Activated CD8-positive, alpha-beta memory T cell treated with anti-CD3 and anti-CD28 coated beads, Interleukin-2, amount 50 U/mL, for 24 hours (primary cell): Measurements from ENCODE around the gene RALGAPA2.

Source experiments
- DNase-seq: peaks from one replicate; pipeline ENCODE4 v3.0.0-alpha.2; 2020; ENCODE audit errors: extremely low read depth

RALGAPA2 gene

GRCh38 chr20:20683481-20684321 lies 28.7 kb downstream of the RALGAPA2 start:
- no peak for DNase-seq

- DNase-seq: no peak
Measured at GRCh38 chr20:20683020-20683419, 29.4 kb downstream of the RALGAPA2 start.

- no peak for DNase-seq
Measured at GRCh38 chr20:20680991-20681508, 31.4 kb downstream of the RALGAPA2 start.

DNA sequence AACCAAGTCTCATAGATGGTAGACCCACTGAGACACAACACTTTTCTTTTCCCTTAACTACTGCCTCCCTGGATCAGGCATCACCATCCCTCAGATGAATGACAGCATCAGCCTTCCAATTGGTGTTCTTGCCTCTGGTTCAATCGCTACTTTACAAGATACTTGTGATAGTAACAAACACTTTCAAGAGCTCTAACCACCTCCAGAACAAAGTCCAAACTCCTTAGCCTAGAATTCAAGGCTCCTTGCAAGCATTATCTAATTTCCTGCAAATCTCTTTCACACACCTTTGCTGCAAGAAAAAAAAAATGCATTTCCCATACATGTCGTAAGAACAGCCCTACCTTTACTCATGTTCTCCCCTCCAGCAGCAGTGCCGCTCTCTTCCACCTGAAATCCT lies 33.1 kb downstream of the RALGAPA2 start:
- DNase-seq: no peak

DNA sequence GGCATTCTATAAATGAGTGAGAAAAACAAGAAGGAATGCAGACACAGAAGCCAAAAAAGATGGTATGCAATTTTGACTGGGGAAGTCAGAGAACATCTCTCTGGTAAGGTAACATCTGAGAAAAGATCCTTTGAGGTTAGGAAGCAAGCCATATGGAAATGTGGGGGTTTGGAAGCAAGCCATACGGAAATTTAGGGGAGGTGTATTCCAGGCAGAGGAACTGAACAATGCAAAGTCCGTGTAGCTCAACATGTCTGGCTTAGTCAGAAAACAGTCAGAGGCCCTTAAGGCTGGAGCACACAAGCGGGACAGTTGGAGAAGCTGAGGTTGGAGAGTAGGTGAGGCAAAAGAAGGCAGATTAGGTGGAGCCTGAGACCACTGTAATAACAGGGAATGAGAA lies 35.3 kb downstream of the RALGAPA2 start:
- DNase-seq: no peak

DNA sequence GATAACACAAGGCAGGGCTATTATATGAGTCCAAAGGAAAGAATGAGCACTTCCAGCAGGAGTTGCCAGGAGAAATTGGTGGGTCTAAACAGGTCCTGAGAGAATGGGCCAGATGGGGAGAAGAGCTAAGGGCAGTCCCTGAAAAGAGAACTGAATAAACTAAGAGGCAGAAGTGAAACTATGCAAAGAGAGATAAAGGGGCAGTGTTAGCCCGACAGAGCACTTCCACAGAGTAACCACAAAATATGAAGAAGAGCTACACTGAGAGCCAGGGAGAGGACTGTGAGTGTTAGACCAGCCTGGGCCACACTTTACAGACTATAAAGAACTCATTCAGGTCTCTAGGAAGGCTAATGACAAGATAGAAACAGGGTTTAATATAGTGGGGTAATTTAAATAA lies 43.8 kb downstream of the RALGAPA2 start:
- no peak for DNase-seq

GRCh38 chr20:20666359-20666758 lies 46.1 kb downstream of the RALGAPA2 start:
- DNase-seq: no peak

GRCh38 chr20:20665606-20666332 lies 46.7 kb downstream of the RALGAPA2 start:
- DNase-seq: no peak

GRCh38 chr20:20664795-20665589 lies 47.5 kb downstream of the RALGAPA2 start:
- no peak for DNase-seq

GRCh38 chr20:20663841-20664240 lies 48.6 kb downstream of the RALGAPA2 start:
- DNase-seq: no peak

- DNase-seq: no peak
Measured at GRCh38 chr20:20658871-20659431, 53.5 kb downstream of the RALGAPA2 start.

DNA sequence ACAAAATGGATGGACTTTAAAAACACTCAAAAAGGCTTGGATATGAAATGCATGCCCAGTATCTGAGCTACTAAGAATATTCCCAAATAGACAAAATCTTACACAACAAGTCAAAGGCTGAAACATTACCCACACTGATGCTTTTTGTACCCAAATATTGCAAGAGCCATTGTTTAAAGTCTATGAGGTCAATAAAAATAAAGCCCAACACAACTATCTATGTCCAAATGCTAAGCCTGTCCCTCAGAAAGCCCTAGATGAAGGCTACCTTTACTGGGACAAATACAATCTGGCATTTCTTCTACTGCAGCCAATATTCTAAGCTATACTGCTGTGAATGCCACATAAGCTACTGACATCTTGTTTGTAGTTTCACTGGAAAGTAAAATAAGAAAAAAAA lies 54.3 kb downstream of the RALGAPA2 start:
- no peak for DNase-seq

GRCh38 chr20:20657092-20657491 lies 55.4 kb downstream of the RALGAPA2 start:
- no peak for DNase-seq

DNA sequence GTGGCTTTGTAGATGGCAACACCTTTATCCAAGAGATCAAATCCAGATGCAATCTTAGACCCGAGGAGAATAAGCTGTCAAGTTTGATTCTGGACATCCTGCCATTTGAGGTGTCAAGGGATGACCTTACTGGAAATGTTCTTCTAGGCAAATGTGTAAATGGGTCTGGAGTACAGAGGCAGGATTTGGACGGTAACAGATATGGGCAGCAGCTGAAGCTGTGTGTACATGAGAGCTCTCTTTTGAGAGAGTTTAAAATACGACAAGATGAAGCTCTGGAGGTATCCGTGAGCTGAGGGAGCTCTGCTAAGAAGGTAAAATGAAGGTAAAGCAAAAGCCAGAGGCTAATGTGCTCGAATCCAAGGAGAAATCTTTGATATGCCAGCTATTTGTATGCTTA lies 56.6 kb downstream of the RALGAPA2 start:
- no peak for DNase-seq

GRCh38 chr20:20649945-20650344 lies 62.5 kb downstream of the RALGAPA2 start:
- DNase-seq: no peak

DNA sequence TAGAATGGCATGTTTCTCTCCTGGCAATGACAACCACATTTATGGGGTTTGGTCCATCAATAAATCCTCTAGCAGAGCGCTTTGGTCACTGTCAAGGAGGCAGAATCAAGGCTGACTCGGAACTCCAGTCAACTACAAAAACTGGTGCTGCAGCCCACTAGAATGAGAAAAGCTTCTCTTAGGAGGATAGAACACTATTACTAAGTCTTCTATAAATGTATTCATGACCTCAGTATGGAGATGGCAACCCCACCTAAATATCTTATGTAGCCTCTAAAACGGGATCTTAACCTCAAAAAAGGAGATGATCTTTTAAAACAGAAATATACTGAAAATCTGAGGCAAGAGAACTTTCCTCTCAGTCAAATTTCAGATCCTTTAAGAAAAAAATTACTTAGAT lies 68.5 kb downstream of the RALGAPA2 start:
- no peak for DNase-seq

DNA sequence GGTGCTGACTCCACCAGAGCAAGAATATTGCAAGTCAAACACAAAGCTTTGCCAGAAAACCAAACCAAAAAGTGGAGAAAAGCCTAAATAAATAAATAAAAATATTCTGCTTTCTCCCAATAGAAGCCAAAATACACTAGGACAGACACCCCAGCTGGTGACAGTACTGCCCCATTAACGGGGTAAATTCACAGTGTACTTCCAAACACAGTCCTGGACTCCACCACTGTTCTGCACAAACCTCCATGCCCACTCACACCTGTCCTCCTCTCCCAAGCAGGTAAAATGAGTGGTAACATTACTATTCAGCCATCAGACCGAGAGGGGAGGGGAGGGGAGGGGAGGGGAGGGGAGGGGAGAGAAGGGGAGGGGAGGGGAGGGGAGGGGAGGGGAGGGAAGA lies 70.7 kb downstream of the RALGAPA2 start:
- no peak for DNase-seq

DNA sequence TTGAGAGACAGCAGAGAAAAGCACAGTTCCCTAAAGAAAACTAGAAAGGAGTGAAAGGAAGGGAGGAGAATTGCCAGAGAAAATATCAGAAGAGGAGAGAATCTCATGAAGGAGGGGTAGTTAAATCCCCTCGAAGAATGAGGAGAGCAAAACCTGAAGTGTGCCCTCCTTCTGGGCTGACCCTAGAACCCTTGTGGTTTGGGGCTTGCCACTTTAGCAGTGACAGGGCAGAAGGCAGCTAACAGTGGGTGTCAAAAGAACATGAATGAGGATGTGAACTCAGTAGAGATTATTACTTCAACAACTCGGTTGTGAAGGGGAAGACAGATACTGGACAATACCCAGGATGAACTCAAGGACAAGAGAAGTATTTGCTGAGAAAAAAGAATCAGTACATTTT lies 73.6 kb downstream of the RALGAPA2 start:
- no peak for DNase-seq

GRCh38 chr20:20637998-20638725 lies 74.3 kb downstream of the RALGAPA2 start:
- no peak for DNase-seq

DNA sequence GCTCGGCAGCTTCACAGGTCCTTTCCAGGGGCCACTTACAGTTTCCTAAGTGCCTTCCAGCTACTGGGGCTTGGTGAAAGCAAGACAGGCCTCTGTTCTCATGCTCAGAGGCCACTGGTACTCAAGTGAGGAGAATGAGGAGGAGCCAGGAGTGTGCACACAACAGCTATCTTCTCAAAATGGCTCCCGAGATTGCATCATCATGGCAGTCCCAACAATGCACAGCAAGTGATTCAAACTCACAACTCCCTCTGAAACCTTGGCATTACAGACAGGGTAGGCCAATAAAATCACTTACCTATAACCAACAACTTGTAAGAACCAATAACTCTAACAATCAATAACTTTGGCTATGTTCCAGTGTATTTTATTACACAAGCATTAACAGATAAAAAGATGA lies 77.4 kb downstream of the RALGAPA2 start:
- no peak for DNase-seq

DNA sequence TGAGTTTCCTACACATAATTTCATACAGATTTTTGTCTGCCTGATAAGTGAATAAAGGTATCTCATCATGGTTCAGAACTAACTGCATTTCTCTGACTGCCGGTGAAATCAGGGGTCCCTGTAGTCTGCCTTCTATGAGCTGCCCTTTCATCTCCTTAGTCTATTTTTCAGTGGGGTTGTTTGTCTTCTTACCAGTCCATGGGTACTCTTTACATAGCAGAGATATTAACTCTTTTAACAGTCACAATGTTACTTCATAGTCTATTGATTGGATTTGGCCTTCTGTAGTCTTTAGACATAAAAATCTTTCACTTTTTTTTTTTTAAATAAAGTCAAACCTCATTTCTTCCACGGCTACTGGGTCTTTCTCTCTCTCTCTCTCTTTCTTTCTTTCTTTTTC lies 79.8 kb downstream of the RALGAPA2 start:
- no peak for DNase-seq
